ENCODE measurements around the gene LINGO3.

GRCh38 chr19:2334986-2335846 is 27.3 kb upstream of the LINGO3 start:
- TF ChIP-seq CTCF (IDR thresholded peaks at IDR 0.05) = no peak
- no peak for TF ChIP-seq POLR2A (IDR thresholded peaks at IDR 0.05)
